ENCODE results near the gene CPED1. TPM values are rescaled to one million over a fixed set of nuclear protein-coding genes. Genes with fewer than 3 reads are reported as not detected.

The CPED1 gene
- total RNA-seq, 1 experiment from 2014 or later, result 0.44 TPM

DNA sequence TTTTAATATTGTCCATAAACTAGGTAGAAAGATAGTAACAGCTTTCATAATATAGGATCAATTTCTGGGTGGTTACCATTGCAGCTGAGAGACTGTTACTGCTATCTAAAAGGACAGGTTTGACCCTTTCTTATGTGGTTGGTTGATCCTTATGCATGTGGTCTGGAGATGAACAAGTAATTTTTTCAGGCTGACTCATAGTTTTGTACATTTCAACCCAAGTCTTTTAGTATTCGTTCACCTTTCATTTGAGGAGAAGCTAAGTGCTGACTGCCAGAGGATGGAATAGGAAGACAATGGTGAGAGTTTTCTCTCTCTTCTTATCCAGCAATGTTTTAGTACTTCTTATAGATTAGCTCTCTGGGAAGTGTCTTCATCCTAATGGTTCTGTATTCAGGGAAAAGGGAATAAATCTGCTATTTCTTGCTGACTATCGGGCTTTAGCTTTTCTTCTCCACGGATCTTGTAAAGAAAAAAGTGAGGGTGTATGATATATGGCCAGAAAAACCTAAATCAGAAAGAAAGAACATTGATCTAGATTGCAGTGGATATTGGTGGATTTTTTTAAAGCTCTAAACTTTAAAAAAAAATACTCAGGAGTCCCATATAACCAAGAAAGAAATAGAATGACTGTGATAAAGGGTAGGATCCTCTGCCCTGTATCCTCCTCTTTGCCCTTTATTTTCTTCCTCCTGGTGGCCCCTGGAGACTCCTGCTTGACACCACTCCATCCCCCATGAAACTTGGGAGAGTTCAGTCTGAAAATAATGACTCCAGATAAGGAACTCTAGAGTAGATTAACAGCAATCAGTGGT is 88.0 kb downstream of the CPED1 start:
- no peak overlapping the region for H3K27ac Mint-ChIP-seq
- DNase-seq (ENCODE audit: low spot score), result no peak

DNA sequence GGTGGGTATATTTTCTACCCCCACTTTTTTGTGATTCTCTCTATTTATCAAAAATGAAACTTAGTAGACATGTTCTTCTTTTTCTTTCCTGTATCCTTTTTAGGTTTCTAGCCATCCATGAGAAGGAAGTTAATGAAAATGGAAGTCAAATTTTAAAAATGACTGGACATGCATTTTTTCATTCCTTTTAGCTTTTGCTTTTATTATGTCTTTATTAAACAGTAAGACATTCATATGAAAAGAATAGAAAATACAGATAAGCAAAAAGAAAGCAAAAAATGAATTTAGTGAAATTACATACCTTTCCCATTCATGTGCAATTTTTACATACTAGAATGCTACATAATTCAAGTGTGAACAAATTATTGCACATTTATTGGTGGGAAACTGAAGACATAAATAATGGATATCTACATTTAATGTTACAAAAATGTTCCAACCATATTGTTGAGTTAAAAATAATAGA is 88.7 kb downstream of the CPED1 start:
- H3K36me3 Mint-ChIP-seq, result no peaks in the 10 kb centered on the region
- H3K9me3 Mint-ChIP-seq, result peaks cover 4% of the 10 kb centered on the region
- ATAC-seq (no peak), DNase-seq (ENCODE audit: low spot score) (no peak)
- ChIA-PET POLR2A (no interaction called here), CTCF (no interaction called here)
- no peak overlapping the region for H3K4me3 Mint-ChIP-seq
- no peak overlapping the region for H3K27ac Mint-ChIP-seq
- H3K27me3 Mint-ChIP-seq (ENCODE audit: low read depth), result no peaks in the 10 kb centered on the region
- TF ChIP-seq PRRX2 (CRISPR knock-in tag; IDR thresholded peaks at IDR 0.05), result no peak
- no peak for TF ChIP-seq ZNF416 (CRISPR knock-in tag; IDR thresholded peaks at IDR 0.05)
- TF ChIP-seq, protein P1, sequence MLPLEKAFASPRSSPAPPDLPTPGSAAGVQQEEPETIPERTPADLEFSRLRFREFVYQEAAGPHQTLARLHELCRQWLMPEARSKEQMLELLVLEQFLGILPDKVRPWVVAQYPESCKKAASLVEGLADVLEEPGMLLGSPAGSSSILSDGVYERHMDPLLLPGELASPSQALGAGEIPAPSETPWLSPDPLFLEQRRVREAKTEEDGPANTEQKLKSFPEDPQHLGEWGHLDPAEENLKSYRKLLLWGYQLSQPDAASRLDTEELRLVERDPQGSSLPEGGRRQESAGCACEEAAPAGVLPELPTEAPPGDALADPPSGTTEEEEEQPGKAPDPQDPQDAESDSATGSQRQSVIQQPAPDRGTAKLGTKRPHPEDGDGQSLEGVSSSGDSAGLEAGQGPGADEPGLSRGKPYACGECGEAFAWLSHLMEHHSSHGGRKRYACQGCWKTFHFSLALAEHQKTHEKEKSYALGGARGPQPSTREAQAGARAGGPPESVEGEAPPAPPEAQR (CRISPR knock-in tag; IDR thresholded peaks at IDR 0.05), result no peak
- TF ChIP-seq FOXJ3 (CRISPR knock-in tag; IDR thresholded peaks at IDR 0.05; ENCODE audit: borderline replicate concordance), result no peak
- TF ChIP-seq NR2C2 (CRISPR knock-in tag; IDR thresholded peaks at IDR 0.05), result no peak
- no peak for TF ChIP-seq CREB1 (CRISPR knock-in tag; IDR thresholded peaks at IDR 0.05)
- TF ChIP-seq EMX1 (CRISPR knock-in tag; IDR thresholded peaks at IDR 0.05), result no peak
- no peak for TF ChIP-seq HMGA2 (CRISPR knock-in tag; IDR thresholded peaks at IDR 0.05)
- TF ChIP-seq JAZF1 (CRISPR knock-in tag; IDR thresholded peaks at IDR 0.05), result no peak
- TF ChIP-seq, protein P2, sequence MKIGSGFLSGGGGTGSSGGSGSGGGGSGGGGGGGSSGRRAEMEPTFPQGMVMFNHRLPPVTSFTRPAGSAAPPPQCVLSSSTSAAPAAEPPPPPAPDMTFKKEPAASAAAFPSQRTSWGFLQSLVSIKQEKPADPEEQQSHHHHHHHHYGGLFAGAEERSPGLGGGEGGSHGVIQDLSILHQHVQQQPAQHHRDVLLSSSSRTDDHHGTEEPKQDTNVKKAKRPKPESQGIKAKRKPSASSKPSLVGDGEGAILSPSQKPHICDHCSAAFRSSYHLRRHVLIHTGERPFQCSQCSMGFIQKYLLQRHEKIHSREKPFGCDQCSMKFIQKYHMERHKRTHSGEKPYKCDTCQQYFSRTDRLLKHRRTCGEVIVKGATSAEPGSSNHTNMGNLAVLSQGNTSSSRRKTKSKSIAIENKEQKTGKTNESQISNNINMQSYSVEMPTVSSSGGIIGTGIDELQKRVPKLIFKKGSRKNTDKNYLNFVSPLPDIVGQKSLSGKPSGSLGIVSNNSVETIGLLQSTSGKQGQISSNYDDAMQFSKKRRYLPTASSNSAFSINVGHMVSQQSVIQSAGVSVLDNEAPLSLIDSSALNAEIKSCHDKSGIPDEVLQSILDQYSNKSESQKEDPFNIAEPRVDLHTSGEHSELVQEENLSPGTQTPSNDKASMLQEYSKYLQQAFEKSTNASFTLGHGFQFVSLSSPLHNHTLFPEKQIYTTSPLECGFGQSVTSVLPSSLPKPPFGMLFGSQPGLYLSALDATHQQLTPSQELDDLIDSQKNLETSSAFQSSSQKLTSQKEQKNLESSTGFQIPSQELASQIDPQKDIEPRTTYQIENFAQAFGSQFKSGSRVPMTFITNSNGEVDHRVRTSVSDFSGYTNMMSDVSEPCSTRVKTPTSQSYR (CRISPR knock-in tag; IDR thresholded peaks at IDR 0.05), result no peak
- TF ChIP-seq RORB (CRISPR knock-in tag; IDR thresholded peaks at IDR 0.05), result no peak
- TF ChIP-seq TCF7 (CRISPR knock-in tag; IDR thresholded peaks at IDR 0.05; ENCODE audit: low read depth), result no peak
- no peak for TF ChIP-seq ZNF423 (CRISPR knock-in tag; IDR thresholded peaks at IDR 0.05)
- TF ChIP-seq ETV6 (CRISPR knock-in tag; IDR thresholded peaks at IDR 0.05), result no peak
- TF ChIP-seq TEAD4 (CRISPR knock-in tag; IDR thresholded peaks at IDR 0.05), result no peak
- TF ChIP-seq NR1H2 (CRISPR knock-in tag; IDR thresholded peaks at IDR 0.05), result no peak
- TF ChIP-seq TP53 (CRISPR knock-in tag; IDR thresholded peaks at IDR 0.05), result no peak
- TF ChIP-seq OVOL2 (CRISPR knock-in tag; IDR thresholded peaks at IDR 0.05; ENCODE audit: borderline replicate concordance), result no peak
- peaks cover 8% of the 10 kb centered on the region for H3K4me1 Mint-ChIP-seq

More for the DNA sequence above, 88.0 kb downstream of the CPED1 start:
- ChIA-PET POLR2A (no interaction called here), CTCF (interaction anchor here (0.7 to 1.6 kb wide), 3 partner anchors 32 to 284 kb away, joined by 3 to 7 read pairs (median 6); partner anchors contain the start of gene CPED1)
- Mint-ChIP-seq H3K4me3 (no peak overlapping the region), H3K9me3 (peaks cover 4% of the 10 kb centered on the region), H3K36me3 (no peaks in the 10 kb centered on the region), H3K4me1 (peaks cover 8% of the 10 kb centered on the region), H3K27me3 (ENCODE audit: low read depth) (no peaks in the 10 kb centered on the region)
- no peak for ATAC-seq
- TF ChIP-seq RORB (CRISPR knock-in tag; IDR thresholded peaks at IDR 0.05) (no peak), ESRRA (CRISPR knock-in tag; IDR thresholded peaks at IDR 0.05; ENCODE audit: borderline replicate concordance) (no peak), ATF1 (CRISPR knock-in tag; IDR thresholded peaks at IDR 0.05) (no peak), PRRX2 (CRISPR knock-in tag; IDR thresholded peaks at IDR 0.05) (no peak), HMGA2 (CRISPR knock-in tag; IDR thresholded peaks at IDR 0.05) (no peak), TEAD4 (CRISPR knock-in tag; IDR thresholded peaks at IDR 0.05) (no peak), CBFB (CRISPR knock-in tag; IDR thresholded peaks at IDR 0.05; ENCODE audit: low read depth) (no peak)
- TF ChIP-seq, protein P3, sequence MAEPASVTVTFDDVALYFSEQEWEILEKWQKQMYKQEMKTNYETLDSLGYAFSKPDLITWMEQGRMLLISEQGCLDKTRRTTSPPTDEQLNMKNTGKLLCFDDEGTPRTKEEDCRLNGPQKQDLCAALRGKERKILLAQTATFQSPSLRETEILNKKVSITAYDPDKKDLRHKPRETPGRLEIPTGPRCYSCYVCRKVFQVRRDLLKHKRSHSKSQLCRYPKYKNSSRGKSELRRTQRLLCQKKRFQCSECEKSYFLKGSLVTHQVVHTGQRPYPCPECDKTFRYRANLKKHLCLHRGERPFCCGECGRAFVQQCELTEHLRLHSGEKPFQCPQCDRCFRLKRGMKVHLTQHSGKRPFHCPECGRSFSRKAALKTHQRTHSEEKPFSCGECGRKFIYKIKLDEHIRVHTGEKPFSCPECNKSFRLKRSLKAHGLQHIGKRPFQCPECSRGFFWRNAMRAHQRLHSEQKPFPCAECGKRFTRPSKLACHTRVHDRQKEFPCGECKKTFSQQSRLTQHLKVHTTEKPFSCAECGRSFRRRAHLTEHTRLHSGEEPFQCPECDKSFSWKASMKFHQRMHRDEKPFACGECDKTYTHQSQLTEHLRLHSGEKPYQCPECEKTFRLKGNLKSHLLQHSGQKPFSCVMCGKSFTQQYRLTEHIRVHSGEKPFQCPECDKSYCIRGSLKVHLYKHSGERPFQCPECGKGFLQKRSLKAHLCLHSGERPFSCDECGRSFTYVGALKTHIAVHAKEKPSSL (CRISPR knock-in tag; conservative IDR thresholded peaks at IDR 0.05), result no peak

All from WTC11 (cell line).